PC-3 (cell line): ENCODE measurements around the gene RIPOR3. TPM values are rescaled to one million over a fixed set of nuclear protein-coding genes. Genes with fewer than 3 reads are reported as not detected.
A peak's percentile ranks its signal among the peaks of the same experiment; 100 is the strongest.

ENCODE experiments used
- ATAC-seq: fragments of 200-7000 bp; cut with Tn5 transposase; 2 replicates; pipeline ENCODE4 v1.9.1; 2020; ENCODE audit warnings: mild to moderate bottlenecking, moderate library complexity
- BruUV-seq: library from RNA; stranded (reverse); fragments of 400-500 nt; replicated peaks from 2 replicates; lab custom pipeline; 2021; lab: Mats Ljungman, UMichigan
- CTCF ChIA-PET: fragments of 300-600 bp; sonication (Branson Sonifier 250); formaldehyde crosslinking; loops from one replicate; lab custom pipeline; 2022; ENCODE audit warnings: antibody characterized with exemption; lab: Charles Lee
- POLR2A ChIA-PET: fragments of 300-600 bp; sonication (Branson Sonifier 250); formaldehyde crosslinking; loops from one replicate; lab custom pipeline; 2022; ENCODE audit warnings: antibody characterized with exemption; ENCODE audit not compliant: unreplicated experiment; lab: Charles Lee
- DNase-seq: peaks from one replicate; pipeline ENCODE4 v3.0.0-alpha.2; 2015
- H2AFZ ChIP-seq: fragments of 300-600 bp; sonication (generic); 2 replicates; pipeline ENCODE4 v1.6.0; 2016; ENCODE audit warnings: antibody characterized with exemption, low read length
- H3F3A ChIP-seq: fragments of 300-600 bp; sonication (generic); one replicate; pipeline ENCODE4 v1.6.0; 2017; ENCODE audit warnings: antibody characterized with exemption, low read length, control low read depth, mild to moderate bottlenecking; ENCODE audit not compliant: unreplicated experiment
- H3K27ac ChIP-seq: fragments of 300-600 bp; sonication (generic); 2 replicates; pipeline ENCODE4 v1.5.1; 2016; ENCODE audit warnings: mild to moderate bottlenecking, low read length
- H3K27me3 ChIP-seq: fragments of 300-600 bp; sonication (generic); 2 replicates; pipeline ENCODE4 v1.6.1; 2016; ENCODE audit warnings: low read length, mixed read lengths
- H3K36me3 ChIP-seq: fragments of 300-600 bp; sonication (generic); 2 replicates; pipeline ENCODE4 v1.6.1; 2016; ENCODE audit warnings: low read depth, mixed run types, low read length, mixed read lengths
- H3K4me1 ChIP-seq: fragments of 300-600 bp; sonication (generic); 2 replicates; pipeline ENCODE4 v1.5.1; 2016; ENCODE audit warnings: low read length; ENCODE audit not compliant: insufficient read depth
- H3K4me2 ChIP-seq: fragments of 300-600 bp; sonication (generic); 2 replicates; pipeline ENCODE4 v1.6.0; 2016; ENCODE audit warnings: low read length
- H3K4me3 ChIP-seq: fragments of 300-600 bp; sonication (generic); 2 replicates; pipeline ENCODE4 v1.5.1; 2016; ENCODE audit warnings: mild to moderate bottlenecking, low read length, mixed read lengths
- H3K79me2 ChIP-seq: fragments of 300-600 bp; sonication (generic); 2 replicates; pipeline ENCODE4 v1.6.1; 2017; ENCODE audit warnings: low read length, mixed read lengths
- H3K9ac ChIP-seq: fragments of 300-600 bp; sonication (generic); 2 replicates; pipeline ENCODE4 v1.6.0; 2016; ENCODE audit warnings: mild to moderate bottlenecking, low read length
- H3K9me2 ChIP-seq: fragments of 300-600 bp; sonication (generic); replicated peaks from 2 replicates; pipeline ENCODE4 v1.6.1; 2016; ENCODE audit warnings: mixed run types, low read length, mixed read lengths
- H3K9me3 ChIP-seq: fragments of 300-600 bp; sonication (generic); 2 replicates; pipeline ENCODE4 v1.6.1; 2016; ENCODE audit warnings: low read length, mixed read lengths
- H4K20me1 ChIP-seq: fragments of 300-600 bp; sonication (generic); 2 replicates; pipeline ENCODE4 v1.6.1; 2016; ENCODE audit warnings: low read length, mixed read lengths
- CTCF ChIP-seq: fragments of 300-600 bp; sonication (generic); conservative IDR thresholded peaks from 2 replicates; pipeline ENCODE4 v1.5.1; 2017; ENCODE audit warnings: antibody characterized with exemption, low read depth, mild to moderate bottlenecking, low read length
- EZH2 ChIP-seq: fragments of 300-600 bp; sonication (generic); IDR thresholded peaks from one replicate; pipeline ENCODE4 v1.6.1; 2017; ENCODE audit warnings: antibody characterized with exemption, mild to moderate bottlenecking, low read length; ENCODE audit not compliant: unreplicated experiment
- EZH2phosphoT487 ChIP-seq: fragments of 300-600 bp; sonication (generic); IDR thresholded peaks from 2 replicates; pipeline ENCODE4 v1.6.1; 2018; ENCODE audit warnings: mild to moderate bottlenecking, antibody characterized with exemption, low read length, borderline replicate concordance
- intact Hi-C: fragments of 100-400 bp; cut with micrococcal nuclease; formaldehyde crosslinking; loops from 2 replicates; pipeline ENCODE4 v1.9.0; 2023
- total RNA-seq: library from RNA; depleted of rRNA; stranded (reverse); fragments of >200 nt; gene quantifications from 2 replicates; pipeline ENCODE4 v1.2.3, GENCODE V29; 2014

The RIPOR3 gene
- total RNA-seq, 1 experiment from 2014 or later, result 0.04 TPM

- no peak for TF ChIP-seq EZH2
- TF ChIP-seq CTCF, result no peak
- no peak for TF ChIP-seq EZH2phosphoT487
- Histone ChIP-seq H3K9ac (no peak overlapping the region), H2AFZ (no peak overlapping the region), H3K4me3 (peak overlapping the region; percentile 6; the same call in 1 of the 2 replicates), H3F3A (peaks cover 6% of the 10 kb centered on the region), H3K9me2 (no peaks in the 10 kb centered on the region), H3K36me3 (peaks cover 10% of the 10 kb centered on the region; the same call in 1 of the 2 replicates), H3K4me2 (peak overlapping the region; percentile 42), H3K4me1 (peaks cover 39% of the 10 kb centered on the region), H3K27me3 (no peaks in the 10 kb centered on the region), H4K20me1 (peaks cover 14% of the 10 kb centered on the region; the same call in 1 of the 2 replicates), H3K9me3 (no peaks in the 10 kb centered on the region), H3K79me2 (peaks cover 92% of the 10 kb centered on the region), H3K27ac (peak overlapping the region; percentile 10)
- no TSS peak for BruUV-seq
- ChIA-PET POLR2A (no interaction called here), CTCF (no interaction called here)
- intact Hi-C loops, result loop anchor here (10.0 kb wide), 1 partner anchor 621 kb away; the partner anchor contains the start of gene UBE2V1
- ATAC-seq, result no peak
- DNase-seq, result peak; percentile 64
These were observed 44.5 kb upstream of the RIPOR3 start for GRCh38 chr20:50735813-50736212.

DNA sequence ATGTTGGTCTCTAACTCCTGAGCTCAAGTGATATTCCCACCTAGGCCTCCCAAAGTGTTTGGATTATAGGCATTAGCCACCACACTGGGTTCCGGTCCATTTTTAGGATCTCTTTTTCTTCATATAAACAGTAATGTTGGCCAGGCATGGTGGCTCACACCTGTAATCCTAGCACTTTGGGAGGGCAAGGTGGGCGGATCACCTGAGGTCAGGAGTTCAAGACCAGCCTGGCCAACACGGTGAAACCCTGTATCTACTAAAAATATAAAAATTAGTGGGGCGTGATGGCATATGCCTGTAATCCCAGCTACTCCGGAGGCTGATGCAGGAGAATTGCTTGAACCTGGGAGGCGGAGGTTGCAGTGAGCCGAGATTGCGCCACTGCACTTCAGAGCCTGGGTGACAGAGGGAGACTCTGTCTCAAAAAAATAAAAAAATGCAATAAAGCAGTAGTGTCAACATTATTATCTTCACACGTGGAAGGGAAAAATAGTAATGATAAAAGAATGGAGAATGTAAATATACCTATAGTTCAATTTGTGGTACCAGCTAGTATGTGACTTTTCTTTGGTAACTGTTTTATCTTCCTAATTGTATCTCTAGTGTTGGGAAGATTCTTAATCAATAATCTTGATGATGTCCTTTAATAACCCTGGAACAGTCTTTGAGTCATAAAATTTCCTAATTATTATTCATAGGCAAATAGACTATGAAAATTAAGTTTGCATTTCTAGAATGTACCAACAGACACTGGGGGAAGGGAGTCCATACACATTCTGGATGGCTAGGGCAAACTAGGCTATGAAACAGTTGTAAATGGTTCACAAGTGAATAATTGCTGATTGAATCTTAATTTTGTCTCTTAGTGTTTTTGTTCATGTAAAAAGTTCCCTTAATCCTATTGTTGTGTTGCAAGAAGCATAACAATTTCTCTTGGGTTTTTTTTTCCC is 43.7 kb upstream of the RIPOR3 start:
- H3F3A ChIP-seq, result peaks cover 6% of the 10 kb centered on the region
- BruUV-seq, result no TSS peak
- H3K4me1 ChIP-seq, result peaks cover 43% of the 10 kb centered on the region
- peaks cover 87% of the 10 kb centered on the region for H3K79me2 ChIP-seq
- ATAC-seq (no peak), DNase-seq (no peak)
- intact Hi-C loops, result loop anchor here (5.0 to 10.0 kb wide), 2 partner anchors 73 to 620 kb away; partner anchors contain the start of gene UBE2V1
- no peaks in the 10 kb centered on the region for H3K9me3 ChIP-seq
- peak overlapping the region; percentile 10 for H3K27ac ChIP-seq
- no peak overlapping the region for H2AFZ ChIP-seq
- ChIA-PET CTCF (no interaction called here), POLR2A (no interaction called here)
- no peak for TF ChIP-seq CTCF
- no peak for TF ChIP-seq EZH2phosphoT487
- no peak for TF ChIP-seq EZH2
- peaks cover 10% of the 10 kb centered on the region; the same call in 1 of the 2 replicates for H3K36me3 ChIP-seq
- H4K20me1 ChIP-seq, result peaks cover 14% of the 10 kb centered on the region; the same call in 1 of the 2 replicates
- no peaks in the 10 kb centered on the region for H3K27me3 ChIP-seq
- peak overlapping the region; percentile 6; the same call in 1 of the 2 replicates for H3K4me3 ChIP-seq
- H3K4me2 ChIP-seq, result peak overlapping the region; percentile 42
- H3K9ac ChIP-seq, result no peak overlapping the region
- H3K9me2 ChIP-seq, result no peaks in the 10 kb centered on the region
